Epidermal melanocyte (primary cell): Measurements from ENCODE around the gene AGBL1.
"Not testable (repeated sequence)": the region's sequence is repeated elsewhere in the genome, so short reads cannot be mapped to it uniquely, and the experiment has no call there.

Experiments used
- DNase-seq: peaks from one replicate; pipeline ENCODE4 v3.0.0; 2011; ENCODE audit warnings: low spot score; ENCODE audit not compliant: insufficient read length

AGBL1 gene

GRCh38 chr15:86082619-86083380, 3.1 kb downstream of the AGBL1 start:
- no peak for DNase-seq

- no peak for DNase-seq
Observed at GRCh38 chr15:86087808-86088207, 8.1 kb downstream of the AGBL1 start.

DNA sequence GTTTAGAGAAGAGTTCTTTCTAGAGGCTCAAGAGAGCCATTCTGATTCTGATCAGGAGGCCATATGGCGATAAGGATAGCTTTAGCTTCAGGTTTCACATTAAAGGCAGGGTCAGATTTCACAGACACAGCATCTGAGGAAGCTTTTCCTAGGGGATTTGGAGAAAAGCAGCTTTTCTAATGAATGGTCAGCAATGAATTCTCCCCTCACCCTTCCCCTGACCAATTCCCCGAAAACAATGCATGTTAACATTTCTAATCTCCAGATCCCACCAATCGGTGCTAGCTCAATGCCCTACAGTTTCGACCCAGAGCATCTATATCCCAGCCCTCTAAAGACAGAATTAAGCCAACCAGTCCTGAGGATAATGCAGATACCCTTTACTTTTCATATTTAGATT, 9.8 kb downstream of the AGBL1 start:
- DNase-seq, result no peak

- DNase-seq, result no peak
Observed at GRCh38 chr15:86101818-86102217, 22.1 kb downstream of the AGBL1 start.

DNA sequence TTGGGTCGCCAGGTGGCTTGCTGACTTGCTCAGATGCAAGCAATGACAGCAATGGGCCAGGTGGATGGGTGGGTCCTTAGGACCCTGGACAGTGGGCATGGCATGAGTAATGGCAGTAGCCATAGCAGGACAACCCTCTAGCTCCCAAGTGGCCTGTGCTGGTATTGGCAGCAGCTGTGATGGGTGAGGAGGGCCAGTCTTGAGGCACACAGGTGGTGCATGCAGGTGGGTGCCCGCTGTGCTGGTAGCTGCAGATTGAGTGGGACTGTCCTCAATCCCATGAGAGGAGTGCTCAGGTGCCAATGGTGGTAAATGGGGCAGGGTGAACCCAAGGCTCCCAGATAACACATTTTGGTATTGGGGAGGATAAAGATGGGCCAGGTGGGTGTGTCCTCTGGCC, 24.2 kb downstream of the AGBL1 start:
- DNase-seq, result no peak

- no peak for DNase-seq
Observed at GRCh38 chr15:86106306-86106705, 26.6 kb downstream of the AGBL1 start.

GRCh38 chr15:86115145-86115801, 35.6 kb downstream of the AGBL1 start:
- DNase-seq, result no peak

DNA sequence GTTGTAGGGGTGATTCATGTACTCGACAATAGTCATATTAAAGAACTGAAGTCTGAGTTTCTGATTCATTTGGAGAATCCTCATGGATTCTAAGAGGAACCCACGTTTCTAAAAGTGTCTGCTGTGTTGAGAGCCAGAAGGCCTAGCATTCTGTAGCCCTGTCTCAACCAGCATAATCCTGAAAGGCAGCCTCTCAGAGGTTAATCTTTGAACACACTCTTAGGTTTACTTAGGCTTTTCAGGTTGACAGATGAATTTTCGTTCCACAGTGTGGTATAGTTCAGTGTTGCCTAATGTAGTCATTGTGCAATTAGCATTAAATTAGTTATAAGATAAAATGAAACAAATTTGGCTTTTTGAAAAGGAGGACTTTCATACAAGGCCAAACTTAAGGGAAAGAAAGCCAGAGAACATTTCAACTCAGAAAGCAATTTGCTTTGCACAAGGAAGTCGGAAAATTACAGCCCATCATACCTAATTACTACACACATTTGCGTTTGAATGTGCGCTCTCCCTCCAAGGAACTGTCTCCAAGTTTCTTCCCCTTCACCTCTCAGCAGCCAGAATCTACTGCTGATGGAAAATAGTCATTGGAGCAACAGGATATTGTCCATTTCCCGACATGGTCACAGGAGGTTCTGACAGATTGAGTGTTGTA, 42.0 kb downstream of the AGBL1 start:
- DNase-seq, result no peak

DNA sequence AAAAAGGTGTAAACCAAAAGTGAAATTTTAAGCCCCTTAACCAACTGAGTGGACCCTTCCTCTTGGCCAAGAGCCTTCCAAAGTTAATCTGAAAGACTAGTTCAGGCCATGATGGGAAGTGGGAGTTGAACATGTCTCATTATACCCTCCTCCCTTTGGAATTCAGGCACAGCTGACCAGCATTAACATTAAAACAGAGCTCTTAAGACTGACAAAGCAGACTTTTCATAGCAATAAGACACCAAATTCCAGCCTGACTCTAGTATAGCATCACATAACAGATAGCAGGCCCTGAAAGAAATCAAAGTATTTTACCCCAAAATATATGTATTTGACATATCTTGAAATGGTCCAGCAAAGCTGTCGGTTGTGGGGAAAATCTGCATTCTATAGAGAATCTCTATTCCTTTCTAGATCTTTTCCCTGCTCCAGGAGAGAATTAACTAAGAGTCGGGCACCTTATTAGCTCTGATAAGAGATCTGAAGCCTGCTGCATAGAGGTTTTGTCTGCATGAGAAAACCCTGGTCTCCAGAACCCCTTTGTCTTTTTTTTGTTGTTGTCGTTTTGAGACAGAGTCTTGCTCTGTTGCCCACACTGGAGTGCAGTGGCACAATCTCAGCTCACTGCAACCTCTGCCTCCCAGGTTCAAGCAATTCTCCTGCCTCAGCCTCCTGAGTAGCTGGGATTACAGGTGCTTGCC, 43.2 kb downstream of the AGBL1 start:
- DNase-seq, result not testable (repeated sequence)

DNA sequence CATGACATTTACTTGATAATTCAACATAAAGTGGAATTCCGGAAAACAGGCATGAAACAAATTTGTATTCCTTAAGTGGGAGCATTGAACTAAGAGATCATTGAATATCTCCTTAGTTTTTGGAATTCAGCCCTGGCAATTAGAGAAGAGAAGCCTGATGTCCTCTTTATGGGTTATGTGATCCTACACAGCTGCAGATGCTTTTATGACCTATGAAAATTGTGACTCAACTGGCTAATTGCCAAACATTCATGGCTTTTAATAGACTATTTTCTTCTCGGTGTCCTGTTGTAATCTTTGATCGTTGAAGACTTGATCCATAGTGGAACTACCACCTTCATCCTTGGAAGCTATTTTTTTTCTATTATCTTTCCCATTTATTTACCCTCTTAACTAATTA, 46.1 kb downstream of the AGBL1 start:
- DNase-seq, result no peak

GRCh38 chr15:86127547-86127946, 47.9 kb downstream of the AGBL1 start:
- no peak for DNase-seq

GRCh38 chr15:86135041-86135440, 55.4 kb downstream of the AGBL1 start:
- DNase-seq, result no peak

- no peak for DNase-seq
Observed at GRCh38 chr15:86136861-86137260, 57.2 kb downstream of the AGBL1 start.

DNA sequence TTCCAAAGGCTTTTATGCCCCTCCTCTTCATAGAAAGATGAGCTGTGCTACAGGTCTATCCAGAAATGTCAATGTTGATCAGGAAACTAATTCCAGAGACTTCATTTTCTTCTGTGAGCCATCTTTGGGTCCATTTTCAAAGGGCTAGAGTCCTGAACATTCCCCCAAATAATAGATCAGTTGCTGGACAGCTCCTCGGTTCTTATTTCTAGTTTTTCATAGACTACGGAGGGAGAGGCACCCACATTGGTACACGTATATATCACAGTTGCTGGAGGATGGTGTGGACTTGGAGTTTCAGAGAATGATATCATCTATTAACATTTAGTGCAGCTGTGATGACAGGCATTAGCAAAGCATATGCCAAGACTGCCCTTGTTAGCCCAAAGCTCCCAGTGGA, 59.1 kb downstream of the AGBL1 start:
- no peak for DNase-seq

GRCh38 chr15:86139828-86140227, 60.2 kb downstream of the AGBL1 start:
- DNase-seq, result no peak

DNA sequence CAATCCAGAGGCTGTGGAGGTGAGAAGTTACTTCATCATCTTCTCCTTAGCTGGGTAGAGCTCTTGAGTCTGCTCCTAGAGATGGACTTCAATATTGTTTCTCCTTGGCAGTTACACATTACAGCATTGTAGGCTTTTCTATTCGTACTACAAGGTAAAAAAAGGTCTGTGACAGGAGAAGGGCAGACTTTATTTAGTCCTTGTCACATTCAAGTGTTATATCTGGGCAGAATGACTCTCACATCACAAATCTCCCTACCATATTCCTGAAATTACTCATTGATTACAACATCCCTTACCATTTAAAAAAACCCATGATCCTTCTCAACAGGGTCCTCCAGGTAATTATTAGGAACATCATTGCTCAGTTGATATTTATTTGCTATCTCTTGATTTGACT, 75.0 kb downstream of the AGBL1 start:
- DNase-seq, result no peak

- DNase-seq, result no peak
Observed at GRCh38 chr15:86155551-86155950, 75.9 kb downstream of the AGBL1 start.

DNA sequence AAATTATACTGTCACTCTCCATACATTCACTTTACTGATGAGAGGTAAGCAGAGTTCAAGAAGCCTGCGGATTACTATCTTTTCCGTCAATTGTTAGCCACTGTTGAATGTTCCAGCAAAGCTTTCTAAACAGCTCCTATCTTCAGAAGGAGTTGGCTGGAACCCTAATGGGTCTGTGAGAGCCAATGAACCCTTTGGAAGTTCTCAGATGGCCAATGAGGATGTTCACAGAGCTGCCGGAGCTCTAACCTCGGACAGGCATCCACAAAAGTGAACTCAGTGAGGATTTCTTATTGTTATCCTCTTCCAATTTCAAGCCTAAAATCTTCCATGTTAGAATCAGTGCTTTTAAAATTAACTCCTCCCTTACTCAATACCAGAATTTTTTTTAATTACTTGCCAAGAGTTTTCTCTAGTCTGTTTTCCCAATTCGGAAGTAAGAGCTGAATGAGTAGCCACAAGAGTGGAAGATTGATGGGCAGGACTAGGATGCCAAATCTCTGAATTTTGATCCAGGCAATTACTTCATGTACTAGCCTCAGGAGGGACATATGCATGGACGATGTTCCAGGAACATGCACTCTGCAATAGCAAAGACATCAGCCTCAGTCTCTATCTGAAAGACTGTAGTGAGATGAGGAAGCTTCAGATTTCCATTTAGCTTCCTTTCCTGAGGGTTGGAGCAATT, 78.1 kb downstream of the AGBL1 start:
- no peak for DNase-seq

GRCh38 chr15:86159468-86159867, 79.8 kb downstream of the AGBL1 start:
- no peak for DNase-seq

DNA sequence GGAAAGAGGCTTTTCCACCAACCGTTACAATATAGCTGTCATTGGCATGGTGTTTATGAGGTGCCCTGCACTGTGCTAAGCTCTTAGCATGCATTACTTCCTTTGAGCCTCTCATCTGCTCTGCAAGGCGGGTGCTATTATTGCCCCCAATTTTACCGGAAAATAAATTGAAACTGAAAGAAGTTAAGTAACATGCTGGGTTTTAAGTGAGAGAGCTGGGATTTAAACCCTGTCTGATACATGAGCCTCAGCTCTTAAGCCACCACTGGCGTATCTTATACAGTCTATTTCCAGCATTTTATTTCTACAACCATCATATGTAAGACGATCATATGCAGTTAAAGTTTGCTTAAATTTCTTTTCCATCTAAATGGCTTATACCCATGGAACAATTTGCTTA, 81.6 kb downstream of the AGBL1 start:
- DNase-seq, result no peak

DNA sequence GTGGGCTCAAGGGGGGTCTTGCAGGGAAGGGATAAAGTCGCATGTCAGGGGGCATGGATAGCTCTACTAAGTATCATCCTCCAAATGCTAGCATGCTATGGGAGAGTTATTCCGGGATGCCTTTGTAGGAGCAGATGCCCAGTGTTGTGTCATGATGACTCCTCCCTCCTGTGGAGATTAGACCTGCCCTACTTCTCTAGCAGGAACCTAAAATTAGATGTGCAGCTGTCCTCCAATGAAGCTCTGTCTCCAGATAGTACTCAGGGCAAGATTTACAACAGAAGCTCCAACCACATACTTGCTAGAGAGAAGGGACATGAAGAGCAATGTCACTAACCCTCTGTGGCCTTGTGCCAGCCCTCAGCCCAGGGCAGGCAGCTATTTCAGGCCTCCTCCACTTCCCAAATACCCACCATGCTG, 82.5 kb downstream of the AGBL1 start:
- no peak for DNase-seq
